Loucy (cell line): Measurements from ENCODE around the gene A1CF.

ENCODE experiments used
- H2AFZ ChIP-seq: fragments of 200-600 bp; sonication (generic); 2 replicates; pipeline ENCODE4 v1.6.0; 2016; ENCODE audit warnings: antibody characterized with exemption, mild to moderate bottlenecking, low read length, moderate library complexity
- H3F3A ChIP-seq: fragments of 200-600 bp; 2 replicates; pipeline ENCODE4 v1.6.0; 2016; ENCODE audit warnings: antibody characterized with exemption, low read depth, mild to moderate bottlenecking
- H3K27me3 ChIP-seq: fragments of 200-600 bp; sonication (generic); 2 replicates; pipeline ENCODE4 v1.6.1; 2014; ENCODE audit warnings: low read length, mild to moderate bottlenecking; ENCODE audit not compliant: insufficient read depth, poor library complexity, severe bottlenecking
- H3K36me3 ChIP-seq: fragments of 200-600 bp; sonication (generic); 2 replicates; pipeline ENCODE4 v1.6.1; 2016; ENCODE audit warnings: low read length; ENCODE audit not compliant: insufficient read depth
- H3K4me1 ChIP-seq: fragments of 200-600 bp; sonication (generic); 2 replicates; pipeline ENCODE4 v1.5.1; 2014; ENCODE audit warnings: low read length, mild to moderate bottlenecking; ENCODE audit not compliant: insufficient read depth, poor library complexity, severe bottlenecking
- H3K4me2 ChIP-seq: fragments of 200-600 bp; sonication (generic); 2 replicates; pipeline ENCODE4 v1.6.0; 2014; ENCODE audit warnings: antibody characterized with exemption, low read length, low read depth, mild to moderate bottlenecking; ENCODE audit not compliant: poor library complexity, severe bottlenecking
- H3K4me3 ChIP-seq: fragments of 200-600 bp; sonication (generic); 2 replicates; pipeline ENCODE4 v1.5.1; 2014; ENCODE audit warnings: low read length, mild to moderate bottlenecking, mixed read lengths; ENCODE audit not compliant: poor library complexity, severe bottlenecking
- H3K79me2 ChIP-seq: fragments of 200-600 bp; sonication (generic); 2 replicates; pipeline ENCODE4 v1.6.1; 2014; ENCODE audit warnings: low read length; ENCODE audit not compliant: insufficient read depth
- H3K9ac ChIP-seq: fragments of 200-600 bp; sonication (generic); 2 replicates; pipeline ENCODE4 v1.6.0; 2014; ENCODE audit warnings: mild to moderate bottlenecking, low read depth, low read length, moderate library complexity; ENCODE audit not compliant: poor library complexity, severe bottlenecking
- H3K9me2 ChIP-seq: fragments of 200-600 bp; sonication (generic); replicated peaks from 2 replicates; pipeline ENCODE4 v1.6.1; 2016; ENCODE audit warnings: low read depth, low read length, mixed read lengths
- H3K9me3 ChIP-seq: fragments of 200-600 bp; sonication (generic); 2 replicates; pipeline ENCODE4 v1.6.1; 2014; ENCODE audit warnings: mild to moderate bottlenecking, antibody characterized with exemption, low read length, low read depth; ENCODE audit not compliant: insufficient read depth
- H4K20me1 ChIP-seq: fragments of 200-600 bp; sonication (generic); 2 replicates; pipeline ENCODE4 v1.6.0; 2014; ENCODE audit warnings: antibody characterized with exemption, low read length, mild to moderate bottlenecking; ENCODE audit not compliant: insufficient read depth, poor library complexity, severe bottlenecking
- EZH2phosphoT487 ChIP-seq: fragments of 200-600 bp; IDR thresholded peaks from 2 replicates; pipeline ENCODE4 v1.6.1; 2018; ENCODE audit warnings: antibody characterized with exemption, mild to moderate bottlenecking, moderate library complexity, borderline replicate concordance
- TF ChIP-seq, protein P1 (sequence below): fragments of 200-600 bp; sonication (generic); conservative IDR thresholded peaks from 2 replicates; pipeline ENCODE4 v1.5.1; 2014; ENCODE audit warnings: mild to moderate bottlenecking, antibody characterized with exemption, low read length

The A1CF gene

DNA sequence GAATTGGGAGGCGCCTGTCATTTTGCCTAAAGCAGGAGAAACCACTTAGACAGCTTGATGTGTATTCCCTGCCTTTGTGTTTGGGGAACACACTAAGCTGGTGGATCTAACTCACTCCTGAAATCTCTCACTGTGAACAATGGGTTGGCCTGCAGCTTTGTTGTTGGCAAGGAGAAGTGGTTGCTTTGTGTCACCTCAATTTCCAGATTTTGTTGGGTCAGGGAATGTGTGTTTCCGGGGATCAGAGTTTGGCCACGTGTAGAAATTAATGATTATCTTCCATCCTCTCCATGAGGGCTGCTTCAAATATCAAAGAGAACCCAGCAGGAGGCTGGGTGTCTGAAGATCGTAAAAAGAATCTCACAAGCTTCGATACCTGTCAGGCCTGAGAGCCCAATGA is 27.8 kb downstream of the A1CF start:
- Histone ChIP-seq H3K4me3 (no peak overlapping the region), H3K9ac (no peak overlapping the region), H4K20me1 (no peaks in the 10 kb centered on the region), H3K27me3 (peaks cover 14% of the 10 kb centered on the region), H2AFZ (no peak overlapping the region), H3K36me3 (no peaks in the 10 kb centered on the region), H3K4me1 (no peaks in the 10 kb centered on the region), H3K79me2 (no peaks in the 10 kb centered on the region), H3F3A (no peaks in the 10 kb centered on the region), H3K4me2 (no peak overlapping the region), H3K9me2 (no peaks in the 10 kb centered on the region), H3K9me3 (no peaks in the 10 kb centered on the region)
- no peak for TF ChIP-seq EZH2phosphoT487
- TF ChIP-seq, protein P1, sequence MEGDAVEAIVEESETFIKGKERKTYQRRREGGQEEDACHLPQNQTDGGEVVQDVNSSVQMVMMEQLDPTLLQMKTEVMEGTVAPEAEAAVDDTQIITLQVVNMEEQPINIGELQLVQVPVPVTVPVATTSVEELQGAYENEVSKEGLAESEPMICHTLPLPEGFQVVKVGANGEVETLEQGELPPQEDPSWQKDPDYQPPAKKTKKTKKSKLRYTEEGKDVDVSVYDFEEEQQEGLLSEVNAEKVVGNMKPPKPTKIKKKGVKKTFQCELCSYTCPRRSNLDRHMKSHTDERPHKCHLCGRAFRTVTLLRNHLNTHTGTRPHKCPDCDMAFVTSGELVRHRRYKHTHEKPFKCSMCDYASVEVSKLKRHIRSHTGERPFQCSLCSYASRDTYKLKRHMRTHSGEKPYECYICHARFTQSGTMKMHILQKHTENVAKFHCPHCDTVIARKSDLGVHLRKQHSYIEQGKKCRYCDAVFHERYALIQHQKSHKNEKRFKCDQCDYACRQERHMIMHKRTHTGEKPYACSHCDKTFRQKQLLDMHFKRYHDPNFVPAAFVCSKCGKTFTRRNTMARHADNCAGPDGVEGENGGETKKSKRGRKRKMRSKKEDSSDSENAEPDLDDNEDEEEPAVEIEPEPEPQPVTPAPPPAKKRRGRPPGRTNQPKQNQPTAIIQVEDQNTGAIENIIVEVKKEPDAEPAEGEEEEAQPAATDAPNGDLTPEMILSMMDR, result no peak

DNA sequence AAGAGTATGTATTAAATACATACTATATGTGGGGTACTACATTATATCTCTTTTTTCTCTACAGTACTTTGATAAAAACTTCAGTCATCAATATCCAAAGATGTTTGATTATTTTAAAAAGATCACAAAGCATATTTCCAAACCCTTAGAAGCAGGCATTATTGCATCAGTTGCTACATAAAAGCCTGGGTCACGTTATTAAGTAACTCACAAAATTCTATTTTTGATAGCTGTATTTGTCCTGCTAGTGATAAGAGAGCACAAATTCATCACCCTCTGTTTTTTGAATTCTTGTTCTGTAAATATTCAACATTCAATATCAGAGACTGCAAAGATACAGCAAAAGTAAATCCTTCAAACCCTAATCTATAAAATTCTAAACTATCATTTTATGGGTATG is 30.0 kb downstream of the A1CF start:
- Histone ChIP-seq H3K9me2 (no peaks in the 10 kb centered on the region), H3K9ac (no peak overlapping the region), H3K79me2 (no peaks in the 10 kb centered on the region), H3K36me3 (no peaks in the 10 kb centered on the region), H3K4me3 (no peak overlapping the region), H3K9me3 (no peaks in the 10 kb centered on the region), H4K20me1 (no peaks in the 10 kb centered on the region), H2AFZ (no peak overlapping the region), H3K4me2 (no peak overlapping the region), H3K27me3 (peaks cover 17% of the 10 kb centered on the region), H3F3A (no peaks in the 10 kb centered on the region), H3K4me1 (no peaks in the 10 kb centered on the region)
- no peak for TF ChIP-seq EZH2phosphoT487
- TF ChIP-seq, protein P1, result no peak

DNA sequence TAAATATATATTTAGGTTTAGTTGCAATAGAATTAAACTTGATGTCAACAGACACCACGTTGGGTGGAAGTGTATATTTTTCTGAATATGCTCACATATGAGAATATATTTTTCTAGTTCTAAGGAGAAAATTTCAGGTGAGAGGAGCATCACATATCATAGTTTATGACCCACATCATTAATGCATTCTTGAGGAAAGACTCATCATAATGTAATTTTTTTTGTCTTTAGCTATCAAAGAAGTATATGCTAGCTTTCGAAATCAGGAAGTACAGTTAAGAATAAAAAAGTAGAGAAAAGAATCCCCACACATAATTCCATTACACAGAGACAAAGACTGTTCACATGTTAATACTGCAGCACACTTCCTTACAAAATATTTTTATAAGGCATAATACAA is 30.4 kb downstream of the A1CF start:
- Histone ChIP-seq H3K4me3 (no peak overlapping the region), H2AFZ (no peak overlapping the region), H3K79me2 (no peaks in the 10 kb centered on the region), H3K9me3 (no peaks in the 10 kb centered on the region), H3K4me1 (no peaks in the 10 kb centered on the region), H3K9me2 (no peaks in the 10 kb centered on the region), H3K36me3 (no peaks in the 10 kb centered on the region), H3K4me2 (no peak overlapping the region), H3K27me3 (peaks cover 17% of the 10 kb centered on the region), H3K9ac (no peak overlapping the region), H3F3A (no peaks in the 10 kb centered on the region), H4K20me1 (no peaks in the 10 kb centered on the region)
- no peak for TF ChIP-seq EZH2phosphoT487
- TF ChIP-seq, protein P1, result no peak
